Activated naive CD4-positive, alpha-beta T cell treated with anti-CD3 and anti-CD28 coated beads, Interleukin-2, amount 50 U/mL, for 72 hours (primary cell): ENCODE results near the gene CITED2. TPM values are rescaled to one million over a fixed set of nuclear protein-coding genes. Genes with fewer than 3 reads are reported as not detected.

Experiments used
- ATAC-seq, 2 donors: fragments of 150-1000 bp; cut with Tn5 transposase; 2 replicates each; pipeline ENCODE4 v1.10.0; 2021; ENCODE audit warnings: mild to moderate bottlenecking in 2 of 2, moderate library complexity in 2 of 2
- DNase-seq, 2 donors: peaks; one replicate each; pipeline ENCODE4 v3.0.0; 2021 to 2022; ENCODE audit warnings: low spot score in 2 of 2
- H3K27ac Mint-ChIP-seq, 2 donors: one replicate each; pipeline ENCODE4 v1.8.0; 2022; ENCODE audit warnings: mild to moderate bottlenecking in 2 of 2, mixed read lengths in 2 of 2
- H3K36me3 Mint-ChIP-seq, 2 donors: one replicate each; pipeline ENCODE4 v1.8.0; 2022; ENCODE audit warnings: mixed read lengths in 2 of 2
- H3K9me3 Mint-ChIP-seq, 2 donors: one replicate each; pipeline ENCODE4 v1.8.0; 2022; ENCODE audit warnings: mixed read lengths in 2 of 2
- total RNA-seq, 2 donors: library from RNA; stranded (reverse); gene quantifications; one replicate each; pipeline ENCODE4 v1.2.3, GENCODE V29; 2022

CITED2 gene
- total RNA-seq, 2 donors from 2014 or later: 14.5 to 40.3 TPM

DNA sequence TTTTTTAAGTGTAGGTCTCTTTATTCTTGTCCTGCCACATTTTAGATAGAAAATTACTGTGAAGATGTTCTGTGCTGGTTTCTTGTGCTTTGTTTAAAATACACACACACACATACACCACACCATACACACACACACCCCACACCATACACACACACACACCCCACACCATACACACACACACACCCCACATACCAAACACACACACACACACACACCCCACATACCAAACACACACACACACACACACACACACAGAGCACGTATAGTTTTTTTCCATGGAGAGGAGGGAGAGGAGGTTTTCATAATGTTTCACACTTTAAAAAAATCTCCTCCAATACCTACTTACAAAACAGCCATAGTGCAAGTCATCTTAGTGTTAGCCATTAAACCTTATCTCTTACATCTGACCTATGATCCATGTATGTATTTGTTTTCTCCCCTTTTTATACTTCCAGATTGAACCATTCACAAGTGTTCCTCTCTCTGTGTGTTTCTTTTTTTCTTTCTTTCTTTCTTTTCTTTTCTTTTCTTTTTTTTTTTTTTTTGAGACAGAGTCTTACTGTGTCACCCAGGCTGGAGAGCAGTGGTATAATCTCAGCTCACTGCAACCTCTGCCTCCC lies 19.7 kb upstream of the CITED2 start:
- Mint-ChIP-seq H3K36me3 (no peaks in the 10 kb centered on the region), H3K27ac (peak overlapping the region in 1 of 2 donors; percentile 40), H3K9me3 (no peaks in the 10 kb centered on the region)
- ATAC-seq: no peak
- DNase-seq: no peak

DNA sequence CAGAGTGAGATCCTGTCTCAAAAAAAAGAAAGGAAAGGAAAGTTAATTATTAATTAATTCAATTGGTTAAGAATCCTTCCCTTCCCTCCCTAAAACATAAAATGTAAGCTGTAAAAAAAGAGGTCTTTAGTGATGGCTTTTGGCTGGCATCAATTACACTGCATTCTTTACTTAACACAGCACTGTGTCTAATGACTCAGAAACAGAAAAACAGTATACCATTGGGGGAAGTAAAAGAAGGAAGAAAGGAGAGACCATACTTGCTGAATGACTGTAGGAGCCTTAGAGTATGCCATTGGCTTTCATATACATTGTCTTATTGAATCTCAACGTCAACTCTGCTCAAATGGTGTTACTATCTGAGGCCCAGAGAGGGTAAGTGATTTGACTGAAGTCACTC lies 18.3 kb upstream of the CITED2 start:
- no peak for DNase-seq
- Mint-ChIP-seq H3K9me3 (no peaks in the 10 kb centered on the region), H3K27ac (no peak overlapping the region), H3K36me3 (no peaks in the 10 kb centered on the region)
- ATAC-seq: peak in 1 of 2 donors; percentile 70

DNA sequence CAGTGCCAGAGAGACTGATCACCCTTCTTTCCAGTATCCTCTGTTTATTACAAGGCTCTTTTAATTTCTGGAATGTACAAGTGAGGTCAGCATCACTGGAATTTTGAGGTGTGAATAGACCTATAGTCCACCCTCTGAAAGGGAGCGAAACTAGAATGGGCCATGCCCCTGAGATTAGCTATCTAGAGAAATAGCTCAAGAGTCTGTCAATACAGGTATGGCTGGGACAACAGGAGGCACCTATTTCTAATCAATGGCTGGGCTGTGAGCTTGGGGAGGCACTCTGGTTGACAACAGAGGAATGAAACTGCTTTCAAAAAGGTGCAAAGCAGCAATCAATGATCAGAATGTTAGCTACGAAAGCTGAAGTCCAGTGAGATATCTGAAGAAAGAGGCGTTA lies 17.3 kb upstream of the CITED2 start:
- DNase-seq (no peak), ATAC-seq (no peak)
- H3K36me3 Mint-ChIP-seq: no peaks in the 10 kb centered on the region
- H3K9me3 Mint-ChIP-seq: no peaks in the 10 kb centered on the region
- no peak overlapping the region for H3K27ac Mint-ChIP-seq

DNA sequence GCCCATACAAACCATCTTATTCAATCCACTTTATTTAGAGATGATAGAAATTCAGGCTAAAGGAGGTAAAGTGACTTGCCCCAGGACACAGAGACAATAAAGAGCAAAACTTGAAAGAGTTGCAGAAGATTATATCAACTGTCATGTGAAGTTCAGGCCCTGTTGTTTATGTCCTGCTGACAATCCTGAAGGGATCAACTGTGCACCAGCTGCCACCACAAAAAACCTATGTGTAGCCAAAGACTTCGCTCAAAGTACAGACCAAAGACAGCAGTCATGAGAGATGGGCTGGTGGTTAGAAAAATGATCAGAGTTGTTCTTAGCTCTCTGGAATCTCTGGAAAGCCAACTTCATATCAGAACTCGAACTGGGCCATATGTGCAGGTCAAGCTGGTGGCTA lies 16.0 kb upstream of the CITED2 start:
- ATAC-seq (no peak), DNase-seq (no peak)
- Mint-ChIP-seq H3K9me3 (no peaks in the 10 kb centered on the region), H3K36me3 (no peaks in the 10 kb centered on the region), H3K27ac (no peak overlapping the region)

DNA sequence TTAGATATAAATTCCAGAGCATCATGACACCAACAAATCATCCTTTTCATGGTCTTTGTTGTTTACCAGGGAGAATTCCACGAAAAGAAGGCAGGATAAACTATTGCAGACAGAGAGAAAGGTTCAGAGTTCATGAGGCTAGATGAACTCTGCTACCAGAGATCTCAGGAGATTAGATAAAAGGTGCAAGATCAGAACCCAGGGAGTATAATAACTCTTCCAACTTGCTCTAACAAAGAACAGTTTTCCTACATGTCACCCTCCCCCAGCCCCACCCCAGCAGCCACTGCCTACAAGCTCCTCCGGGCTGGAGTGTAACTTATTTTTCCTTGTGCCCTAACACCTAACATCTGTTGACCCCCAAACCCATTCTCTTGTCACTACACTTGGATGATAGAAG lies 13.9 kb upstream of the CITED2 start:
- no peak overlapping the region for H3K27ac Mint-ChIP-seq
- no peaks in the 10 kb centered on the region for H3K9me3 Mint-ChIP-seq
- H3K36me3 Mint-ChIP-seq: no peaks in the 10 kb centered on the region
- DNase-seq (no peak), ATAC-seq (no peak)

DNA sequence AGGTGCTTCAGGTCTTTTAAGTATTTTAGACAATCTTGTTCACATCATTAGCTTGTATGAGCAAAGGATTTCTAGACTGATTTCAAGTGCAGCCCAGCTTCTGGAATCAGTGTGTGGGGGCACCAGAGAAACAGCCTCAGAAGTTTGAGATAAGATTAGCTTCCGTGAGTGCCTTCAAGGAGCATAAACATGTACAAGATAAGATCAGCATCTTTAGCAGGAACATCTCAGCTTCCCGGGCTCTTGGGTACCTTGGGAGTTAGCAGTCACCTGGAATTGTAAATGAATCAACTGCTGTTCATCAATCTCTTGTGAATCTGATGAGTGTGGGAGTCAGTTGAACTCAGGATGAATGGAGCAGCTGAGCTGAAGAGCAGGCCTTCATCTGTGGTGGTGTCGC lies 12.0 kb upstream of the CITED2 start:
- Mint-ChIP-seq H3K27ac (no peak overlapping the region), H3K9me3 (no peaks in the 10 kb centered on the region), H3K36me3 (no peaks in the 10 kb centered on the region)
- ATAC-seq (no peak), DNase-seq (no peak)

DNA sequence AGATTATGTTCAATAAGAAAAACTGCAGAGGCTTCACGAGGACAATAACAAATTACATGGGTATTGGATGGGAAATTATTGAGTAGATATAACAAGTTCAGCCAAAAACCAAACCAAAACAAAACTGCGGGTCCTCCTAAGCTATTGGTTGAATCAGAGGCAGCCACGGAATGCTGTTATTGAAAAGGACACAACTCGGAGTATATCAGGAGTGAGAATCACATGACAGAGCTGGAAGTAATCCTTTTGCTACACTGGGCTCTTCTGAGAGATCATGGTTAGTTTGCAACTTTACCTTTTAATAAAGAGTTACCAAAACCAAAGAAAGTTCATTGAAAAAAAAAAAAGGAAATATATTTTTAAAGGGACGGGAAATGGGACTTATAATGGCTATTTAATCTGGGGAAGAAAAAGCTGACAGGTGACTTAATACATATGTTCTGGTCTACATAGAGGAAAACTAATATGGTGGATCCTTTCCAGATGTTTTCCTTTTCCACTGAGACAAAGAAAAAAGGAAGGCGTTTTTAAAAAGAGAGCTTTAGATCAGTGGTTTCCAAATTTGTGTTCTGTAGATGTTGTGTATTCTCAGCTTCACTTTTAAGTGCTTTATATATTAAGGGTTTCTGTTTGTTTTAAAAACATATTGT lies 6.9 kb upstream of the CITED2 start:
- Mint-ChIP-seq H3K27ac (no peak overlapping the region), H3K9me3 (no peaks in the 10 kb centered on the region), H3K36me3 (no peaks in the 10 kb centered on the region)
- no peak for ATAC-seq
- DNase-seq: no peak

DNA sequence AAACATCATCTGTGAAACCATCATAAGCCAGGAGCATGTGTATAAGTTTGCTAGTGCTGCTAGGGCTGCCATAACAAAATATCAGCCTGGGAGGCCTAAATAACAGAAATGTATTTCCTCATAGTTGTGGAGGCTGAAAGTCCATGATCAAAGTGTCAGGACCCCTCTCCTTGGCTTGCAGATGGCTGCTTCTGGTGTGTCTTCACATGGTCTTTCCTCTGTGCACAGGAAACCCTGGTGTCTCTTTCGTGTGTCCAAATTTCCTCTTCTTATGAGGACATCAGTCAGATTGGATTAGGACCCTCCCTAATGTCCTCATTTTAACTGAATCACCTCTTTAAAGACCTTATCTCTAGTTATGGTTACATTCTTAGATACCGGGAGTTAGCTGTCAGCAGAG lies 6.2 kb upstream of the CITED2 start:
- DNase-seq (no peak), ATAC-seq (no peak)
- H3K27ac Mint-ChIP-seq: no peak overlapping the region
- H3K9me3 Mint-ChIP-seq: no peaks in the 10 kb centered on the region
- peaks cover 0 to 1% of the 10 kb centered on the region in 2 donors for H3K36me3 Mint-ChIP-seq

DNA sequence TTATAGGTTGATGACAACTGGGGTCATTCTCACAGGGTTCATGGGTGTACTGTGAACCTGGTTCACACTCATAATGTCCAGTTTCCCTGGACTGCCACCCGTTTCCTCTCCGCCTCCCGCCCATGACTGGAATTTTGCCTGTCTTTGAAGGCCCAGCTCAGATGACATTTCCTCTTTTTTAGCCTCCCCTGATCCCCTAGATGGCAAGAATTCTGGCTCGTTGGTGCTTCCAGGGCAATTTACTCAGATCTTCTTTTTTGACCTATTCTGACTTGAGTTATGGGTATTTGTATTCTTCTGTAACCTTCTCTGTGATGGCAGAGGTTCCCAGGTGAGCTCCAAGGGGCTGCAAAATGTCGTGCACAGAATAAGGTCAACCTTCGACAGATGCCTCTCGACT lies 5.7 kb upstream of the CITED2 start:
- peaks cover 0 to 6% of the 10 kb centered on the region in 2 donors for H3K36me3 Mint-ChIP-seq
- DNase-seq (no peak), ATAC-seq (no peak)
- no peaks in the 10 kb centered on the region for H3K9me3 Mint-ChIP-seq
- H3K27ac Mint-ChIP-seq: no peak overlapping the region

DNA sequence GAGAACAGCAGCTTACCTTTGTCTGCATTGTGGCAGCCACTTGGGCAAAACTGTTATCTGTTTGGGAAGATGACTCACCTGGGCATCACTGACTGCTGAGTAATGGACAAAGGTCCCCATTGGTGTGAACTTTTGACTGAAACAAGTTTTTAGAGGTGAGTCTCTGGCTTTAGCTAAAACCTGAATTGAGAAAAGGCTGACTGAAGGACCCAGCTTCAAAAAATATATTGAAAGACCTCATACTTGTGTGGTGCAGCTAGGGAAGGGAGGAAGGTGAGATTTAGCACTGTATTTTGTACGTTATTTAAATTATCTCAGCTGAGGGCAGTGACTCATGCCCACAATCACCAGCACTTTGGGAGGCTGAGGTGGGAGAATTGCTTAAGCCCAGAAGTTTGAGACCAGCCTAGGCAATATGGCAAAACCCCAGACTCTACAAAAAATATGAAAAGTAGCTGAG lies 4.5 kb upstream of the CITED2 start:
- DNase-seq: no peak
- Mint-ChIP-seq H3K36me3 (peaks cover 6 to 15% of the 10 kb centered on the region in 2 donors), H3K27ac (peak overlapping the region in 1 of 2 donors; percentile 41)

DNA sequence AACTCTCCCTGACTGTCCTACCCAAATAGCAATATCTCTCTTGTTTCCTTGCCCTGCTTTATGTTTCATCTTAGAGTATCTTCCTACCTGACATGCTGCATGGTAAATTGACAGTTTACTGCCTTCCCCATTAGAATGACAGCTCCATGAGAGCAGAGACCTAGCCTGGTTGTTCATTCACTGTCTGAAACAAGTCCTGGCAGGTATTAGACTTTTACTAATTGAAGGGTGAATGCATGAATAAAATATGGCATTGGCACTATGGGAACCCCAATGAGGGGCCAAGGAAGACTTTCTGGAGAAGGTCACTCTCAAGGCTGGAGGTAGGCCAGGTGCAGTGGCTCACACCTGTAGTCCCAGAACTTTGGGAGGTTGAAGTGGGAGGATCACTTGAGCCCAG lies 3.8 kb upstream of the CITED2 start:
- Mint-ChIP-seq H3K9me3 (no peaks in the 10 kb centered on the region), H3K27ac (peak overlapping the region in 1 of 2 donors; percentile 41), H3K36me3 (peaks cover 10 to 21% of the 10 kb centered on the region in 2 donors)
- DNase-seq (no peak), ATAC-seq (no peak)

More for the DNA sequence above, 4.5 kb upstream of the CITED2 start:
- ATAC-seq: peak in 1 of 2 donors; percentile 29
- no peaks in the 10 kb centered on the region for H3K9me3 Mint-ChIP-seq

DNA sequence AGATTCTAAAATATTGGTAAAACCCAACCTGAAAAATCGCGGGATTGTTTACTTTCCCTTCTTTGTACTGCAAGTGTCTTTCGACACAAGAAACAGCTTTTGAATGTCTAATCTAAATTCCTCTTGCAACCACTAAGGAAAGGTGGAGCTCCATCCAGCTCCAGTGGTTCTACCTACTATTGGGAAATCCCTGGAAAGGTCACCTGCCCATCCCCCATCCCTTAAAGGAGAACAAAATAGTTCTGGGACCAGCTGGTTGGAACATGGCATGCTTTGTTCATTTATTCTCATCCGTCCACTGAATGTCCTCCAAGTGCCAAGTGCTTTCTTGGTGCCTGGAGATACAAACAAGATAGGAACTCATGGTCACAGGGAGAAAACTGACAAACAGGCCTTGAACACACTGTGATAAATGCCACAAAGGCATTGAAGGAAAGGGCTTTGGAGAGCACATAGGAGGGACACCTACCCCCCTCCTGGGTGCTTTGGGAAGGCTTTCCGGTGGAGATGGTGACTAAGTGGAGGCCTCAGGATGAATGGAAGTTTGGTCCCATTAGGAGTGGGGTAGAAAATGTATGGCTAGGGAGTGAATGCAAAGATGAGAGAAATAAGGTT lies 2.3 kb upstream of the CITED2 start:
- no peak overlapping the region for H3K27ac Mint-ChIP-seq
- ATAC-seq: no peak

DNA sequence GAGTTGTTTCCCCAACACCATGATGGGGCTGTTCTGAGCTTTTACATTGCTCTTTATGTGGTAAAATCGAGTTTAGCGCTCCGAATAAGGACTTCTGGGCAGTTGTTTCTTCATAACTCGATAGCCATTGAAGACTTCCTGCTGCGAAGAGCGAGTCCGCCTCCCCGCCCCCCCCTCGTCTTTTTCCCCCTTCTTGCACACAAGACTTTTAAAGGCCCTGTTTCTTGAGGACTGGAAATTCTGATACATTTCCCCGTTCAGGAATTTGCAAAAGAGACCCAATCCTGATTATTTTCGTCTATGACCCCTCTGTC lies 1.5 kb upstream of the CITED2 start:
- ATAC-seq (no peak), DNase-seq (no peak)
- Mint-ChIP-seq H3K27ac (peak overlapping the region; percentile 77 to 93), H3K36me3 (peaks cover 18 to 28% of the 10 kb centered on the region in 2 donors), H3K9me3 (no peaks in the 10 kb centered on the region)

More for the DNA sequence above, 2.3 kb upstream of the CITED2 start:
- DNase-seq: no peak
- H3K9me3 Mint-ChIP-seq: no peaks in the 10 kb centered on the region
- H3K36me3 Mint-ChIP-seq: peaks cover 18 to 28% of the 10 kb centered on the region in 2 donors

DNA sequence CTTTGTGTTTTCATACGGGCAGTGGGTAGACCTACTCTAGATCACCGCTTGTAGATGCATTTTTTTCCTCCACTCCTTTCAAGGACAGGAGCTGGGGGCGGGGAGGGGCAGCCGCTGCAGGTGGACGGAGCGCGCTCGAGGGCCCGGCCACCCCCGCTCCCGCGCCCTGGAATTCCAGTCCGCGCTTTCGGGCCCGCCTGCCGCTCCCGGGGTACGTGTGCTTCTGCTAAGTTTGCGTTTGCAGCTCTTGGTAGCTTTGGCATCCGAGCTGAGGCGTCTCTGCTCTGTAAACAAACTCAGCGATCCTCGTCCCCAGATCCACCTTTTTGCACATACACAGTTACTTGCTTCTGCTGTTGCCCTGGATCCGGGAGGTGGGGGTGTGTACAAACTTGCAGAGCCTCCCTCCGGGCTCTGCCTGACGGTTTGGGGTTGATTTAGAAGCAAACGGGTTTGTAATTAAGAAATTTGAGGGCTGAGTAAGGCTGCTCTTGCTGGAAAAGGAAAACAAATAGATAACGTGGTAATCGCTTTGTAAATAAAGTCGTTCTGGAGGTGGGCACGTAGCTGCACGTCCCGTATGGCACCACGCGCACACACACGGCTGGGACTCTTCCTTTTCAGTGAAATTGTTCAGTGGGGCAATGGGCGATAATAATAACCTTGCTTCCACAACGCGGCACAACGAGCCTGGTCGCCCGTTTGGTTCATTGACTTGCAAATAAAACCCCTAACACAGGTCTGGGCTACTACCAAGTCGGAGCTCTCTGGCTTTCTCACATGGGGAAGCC lies 973 bp upstream of the CITED2 start:
- Mint-ChIP-seq H3K27ac (peak overlapping the region; percentile 93 to 98), H3K9me3 (no peaks in the 10 kb centered on the region), H3K36me3 (peaks cover 18 to 28% of the 10 kb centered on the region in 2 donors)
- DNase-seq (peak; percentile 80 to 82), ATAC-seq (peak; percentile 44 to 56)

DNA sequence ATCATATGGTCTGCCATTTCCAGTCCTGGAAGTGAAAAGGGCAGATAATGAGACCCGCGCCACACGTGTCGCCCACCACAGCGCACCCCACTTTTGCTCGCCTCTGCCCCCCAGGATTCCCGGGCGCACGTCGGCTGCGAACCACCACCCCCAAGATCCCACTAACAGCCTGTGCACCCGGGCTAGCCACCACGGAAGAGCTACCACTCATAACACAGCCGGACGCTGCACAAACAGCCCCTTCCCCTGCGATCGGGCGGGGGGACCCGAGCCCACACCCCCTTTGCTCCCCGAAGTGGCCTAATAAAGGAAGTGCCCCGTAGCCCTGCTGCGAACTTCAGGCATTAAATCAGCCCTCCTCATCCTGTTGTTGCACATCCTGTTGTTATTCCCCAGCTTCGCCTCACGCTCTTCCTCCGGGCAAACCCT lies 506 bp downstream of the CITED2 start:
- DNase-seq (no peak), ATAC-seq (peak; percentile 27 to 39)
- Mint-ChIP-seq H3K9me3 (no peaks in the 10 kb centered on the region), H3K36me3 (peaks cover 18 to 28% of the 10 kb centered on the region in 2 donors), H3K27ac (peak overlapping the region; percentile 93 to 100)

DNA sequence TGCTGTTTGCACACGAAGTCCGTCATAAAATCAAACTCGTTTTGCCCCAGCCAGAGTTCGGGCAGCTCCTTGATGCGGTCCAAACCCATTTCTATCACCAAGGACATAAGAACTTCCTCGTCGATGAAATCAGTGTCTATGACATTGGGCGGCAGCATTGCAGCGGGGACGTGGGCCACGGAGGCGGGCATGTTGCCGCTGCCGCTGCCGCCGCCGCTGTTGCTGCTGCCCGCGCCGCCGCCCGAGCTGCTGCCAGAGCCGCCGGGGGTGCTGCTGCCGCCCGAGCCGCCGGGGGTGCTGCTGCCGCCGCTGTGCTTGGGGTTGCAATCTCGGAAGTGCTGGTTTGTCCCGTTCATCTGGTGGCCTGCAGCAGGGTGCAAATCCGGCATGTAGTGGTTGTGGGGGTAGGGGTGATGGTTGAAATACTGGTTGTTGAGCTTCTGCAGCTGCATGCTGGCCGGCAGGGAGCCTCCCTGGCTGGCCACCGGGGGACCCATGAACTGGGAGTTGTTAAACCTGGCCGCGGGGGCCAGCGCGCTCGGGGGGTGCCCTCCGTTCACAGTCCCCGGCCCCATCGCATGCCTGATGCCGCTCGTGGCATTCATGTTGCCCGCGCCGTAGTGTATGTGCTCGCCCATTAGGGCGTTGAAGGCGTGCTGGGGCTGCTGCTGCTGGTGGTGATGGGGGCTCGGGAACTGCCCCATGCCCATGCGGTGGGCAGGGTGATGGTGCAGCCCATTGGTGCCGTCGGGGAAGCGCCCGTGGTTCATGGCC lies 1.1 kb downstream of the CITED2 start:
- Mint-ChIP-seq H3K36me3 (peaks cover 18 to 28% of the 10 kb centered on the region in 2 donors), H3K9me3 (no peaks in the 10 kb centered on the region), H3K27ac (peak overlapping the region; percentile 93 to 100)
- ATAC-seq: peak; percentile 10 to 23
- peak; percentile 72 to 74 for DNase-seq
